HG02610 (cell line): ENCODE data around the gene TSHR.
"Not testable (repeated sequence)": the region's sequence is repeated elsewhere in the genome, so short reads cannot be mapped to it uniquely, and the experiment has no call there.

Source experiments
- ATAC-seq: cut with Tn5 transposase; IDR thresholded peaks from one replicate; pipeline ENCODE4 v1.9.1; 2021; ENCODE audit warnings: mild to moderate bottlenecking, moderate library complexity; ENCODE audit not compliant: unreplicated experiment

Gene TSHR

DNA sequence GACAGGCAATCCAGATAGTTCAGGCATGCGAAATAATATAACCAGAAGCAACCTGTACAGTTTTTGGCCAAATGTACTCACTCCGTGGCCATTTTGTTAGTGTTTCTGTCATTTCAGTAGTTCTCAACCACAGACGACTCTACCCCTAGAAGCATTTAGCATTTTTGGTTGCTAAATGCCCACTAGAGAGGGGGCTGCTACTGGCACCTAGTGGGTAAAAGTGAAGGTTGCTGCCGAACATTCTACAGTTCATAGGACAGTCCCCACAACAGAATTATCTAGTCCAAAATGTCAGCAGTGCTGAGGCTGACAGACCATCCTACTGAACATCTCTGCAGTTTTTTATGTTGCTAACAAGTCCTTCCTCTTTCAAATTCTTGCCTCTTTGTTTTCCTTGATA lies 107.4 kb downstream of the TSHR start:
- peak; percentile 49 for ATAC-seq

DNA sequence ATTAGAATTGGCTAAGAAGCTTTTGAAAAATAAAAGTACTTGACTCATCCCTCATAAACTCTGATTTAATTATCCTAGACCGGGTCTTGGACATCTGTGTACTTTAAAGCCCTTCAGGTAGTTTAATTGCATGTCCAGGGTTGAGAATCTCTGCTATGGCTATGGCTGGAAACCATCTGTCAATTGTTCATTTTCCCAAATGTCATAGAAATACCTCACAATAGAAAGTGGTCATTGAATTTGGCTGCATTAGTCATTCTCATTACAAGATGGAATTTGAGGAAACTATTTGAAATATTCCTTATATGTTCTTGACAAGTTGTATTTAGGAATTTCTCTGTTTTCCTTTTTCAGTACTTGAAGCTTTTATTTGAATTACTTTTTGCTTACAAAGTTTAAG lies 111.3 kb downstream of the TSHR start:
- no peak for ATAC-seq

DNA sequence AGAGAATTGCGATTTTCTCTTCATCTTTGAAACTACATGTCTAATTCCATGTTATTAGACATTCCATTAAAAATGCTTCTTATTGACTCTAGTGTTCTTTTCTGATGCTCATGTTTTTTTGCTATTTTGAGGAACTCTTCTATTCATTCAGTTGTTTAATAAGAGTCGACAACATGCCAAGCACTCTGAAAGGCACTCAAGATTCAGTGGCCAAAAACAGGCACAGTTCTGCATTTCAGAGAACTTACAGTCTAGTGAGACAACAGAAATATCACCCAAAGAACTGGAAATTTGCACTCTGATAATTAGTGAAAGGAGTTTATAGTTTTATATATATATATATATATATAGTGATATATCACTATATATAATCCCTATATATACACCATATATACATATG lies 111.7 kb downstream of the TSHR start:
- no peak for ATAC-seq

- ATAC-seq, result no peak
Measured at GRCh38 chr14:81068176-81068782, 112.9 kb downstream of the TSHR start.

DNA sequence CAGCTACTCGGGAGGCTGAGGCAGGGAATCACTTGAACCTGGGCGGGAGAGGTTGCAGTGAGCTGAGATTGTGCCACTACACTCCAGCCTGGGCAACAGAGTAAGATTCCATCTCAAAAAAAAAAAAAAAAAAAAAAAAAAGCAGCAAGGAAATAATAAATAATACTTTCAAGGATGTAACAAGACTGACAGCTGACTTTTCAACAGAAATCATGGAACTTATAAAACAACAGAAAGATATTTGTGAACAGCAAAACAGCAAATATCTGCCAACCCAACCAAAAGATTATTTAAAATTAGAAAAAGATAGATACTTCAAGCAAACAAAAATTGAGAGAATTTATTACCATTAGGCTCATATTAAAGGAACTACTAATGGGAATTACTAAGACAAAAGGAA lies 115.1 kb downstream of the TSHR start:
- ATAC-seq, result no peak

- ATAC-seq, result no peak
Measured at GRCh38 chr14:81085596-81085995, 130.2 kb downstream of the TSHR start.

GRCh38 chr14:81087230-81087629 lies 131.8 kb downstream of the TSHR start:
- no peak for ATAC-seq

DNA sequence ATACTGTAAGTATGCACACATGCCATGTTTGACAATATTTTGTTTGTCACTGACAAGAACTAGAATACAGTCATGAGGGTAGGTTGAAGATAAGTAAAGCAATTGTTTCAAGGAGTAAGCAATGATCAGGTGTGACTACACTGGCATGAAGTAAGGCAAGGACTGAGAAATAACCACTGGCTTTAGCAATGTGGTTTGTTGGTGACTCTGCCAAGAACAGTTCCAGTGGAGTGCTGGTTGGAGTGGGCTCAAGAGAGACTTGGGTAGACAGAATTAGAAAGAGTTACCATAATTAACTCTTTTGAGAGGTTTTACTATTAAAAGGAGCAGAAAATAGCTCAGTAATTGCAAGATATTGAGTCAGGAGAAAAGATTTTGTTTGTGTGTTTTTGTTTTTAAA lies 135.7 kb downstream of the TSHR start:
- no peak for ATAC-seq

DNA sequence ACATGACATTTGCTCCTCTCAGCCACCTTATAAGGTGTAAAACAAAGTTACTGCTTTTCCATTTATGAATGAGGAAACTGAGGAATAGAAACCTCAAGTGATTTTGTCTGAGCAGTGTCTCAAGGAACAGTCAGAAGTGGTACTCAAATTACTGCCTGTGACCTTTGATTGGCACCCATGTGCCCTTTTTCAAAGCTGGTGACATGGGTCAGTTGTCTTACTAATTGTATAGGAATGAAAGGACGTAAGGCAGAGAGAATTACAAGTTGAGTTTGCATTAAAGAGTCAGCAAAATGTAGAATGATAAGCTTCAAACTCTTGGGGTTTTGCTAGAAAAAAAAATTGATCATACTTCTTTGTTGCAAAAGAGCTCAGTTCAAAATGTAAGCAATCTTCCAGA lies 136.2 kb downstream of the TSHR start:
- ATAC-seq, result no peak

GRCh38 chr14:81093651-81094050 lies 138.2 kb downstream of the TSHR start:
- ATAC-seq, result no peak

DNA sequence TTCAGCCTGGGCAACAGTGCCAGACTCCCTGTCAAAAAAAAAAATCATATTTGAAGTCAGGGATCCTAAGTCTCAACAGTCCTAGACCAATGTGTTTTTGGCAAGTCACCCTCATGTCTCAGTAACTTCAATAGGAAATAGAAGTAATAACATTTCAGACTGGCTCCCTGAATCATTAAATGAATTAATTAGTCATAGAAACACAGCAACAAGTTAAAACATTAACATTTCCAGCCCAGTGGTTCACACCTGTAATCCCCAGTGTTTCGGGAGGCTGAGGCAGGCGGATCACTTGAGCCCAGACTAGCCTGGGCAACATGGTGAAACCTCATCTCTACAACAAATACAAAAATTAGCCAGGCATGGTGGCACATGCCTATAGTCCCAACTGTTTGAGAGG lies 140.1 kb downstream of the TSHR start:
- ATAC-seq, result no peak

- ATAC-seq, result no peak
Measured at GRCh38 chr14:81096656-81097055, 141.2 kb downstream of the TSHR start.

DNA sequence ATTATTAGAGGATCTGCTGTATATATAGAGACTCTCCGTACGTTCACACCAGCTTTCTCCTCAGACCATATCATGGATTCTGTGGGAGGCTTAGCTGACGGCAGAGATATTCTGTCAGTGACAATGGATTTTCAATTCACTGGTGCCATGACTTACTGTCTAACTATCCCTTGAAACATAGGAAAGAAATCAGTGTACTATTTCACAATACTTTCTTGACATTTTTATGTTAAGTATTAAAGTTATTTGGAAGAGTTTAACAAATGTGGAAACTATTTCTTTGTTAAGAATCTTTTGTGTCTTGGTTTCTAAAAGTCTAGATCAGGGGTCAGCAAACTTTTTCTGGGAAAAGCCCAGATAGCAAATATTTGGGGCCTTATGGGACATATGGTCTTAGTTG lies 146.8 kb downstream of the TSHR start:
- no peak for ATAC-seq

GRCh38 chr14:81103443-81103842 lies 148.0 kb downstream of the TSHR start:
- ATAC-seq, result no peak

DNA sequence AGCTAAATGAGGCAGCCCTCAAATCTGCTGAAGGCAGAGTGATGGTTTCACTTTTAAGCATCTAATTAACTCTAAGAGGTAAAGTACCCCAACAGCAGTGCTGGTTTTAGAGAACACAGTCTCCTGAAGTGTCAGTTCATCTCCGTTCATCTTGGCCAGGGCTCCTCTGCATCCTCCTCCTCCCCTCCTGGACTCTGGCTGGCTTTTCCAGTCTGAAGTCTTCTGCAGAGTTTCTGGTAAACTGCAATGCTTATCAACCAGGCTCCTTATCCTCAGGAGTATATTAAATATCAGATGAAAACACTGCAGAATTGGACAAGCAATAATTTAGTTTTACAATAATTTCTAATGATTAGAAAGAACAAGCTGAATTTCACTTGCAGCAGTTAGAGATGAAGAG lies 150.0 kb downstream of the TSHR start:
- ATAC-seq, result no peak

DNA sequence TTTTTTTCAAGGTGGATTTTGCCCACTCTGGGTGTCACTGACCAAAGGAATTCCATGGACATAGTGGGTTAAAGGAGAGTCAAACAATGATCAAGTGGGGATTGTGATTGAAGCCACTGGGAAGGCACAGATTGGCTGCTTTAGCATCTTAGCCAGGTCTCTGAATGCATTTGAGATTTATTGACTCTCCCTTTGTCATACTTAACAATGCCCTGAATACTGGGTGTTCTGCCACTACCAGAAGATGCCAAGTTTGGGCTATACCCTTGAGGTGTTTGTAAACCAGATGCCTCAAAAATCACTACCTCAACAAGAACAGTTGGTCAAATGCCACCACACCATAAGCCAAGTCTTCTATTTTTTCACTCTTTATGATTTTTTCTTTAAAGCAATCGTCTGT lies 150.5 kb downstream of the TSHR start:
- no peak for ATAC-seq

DNA sequence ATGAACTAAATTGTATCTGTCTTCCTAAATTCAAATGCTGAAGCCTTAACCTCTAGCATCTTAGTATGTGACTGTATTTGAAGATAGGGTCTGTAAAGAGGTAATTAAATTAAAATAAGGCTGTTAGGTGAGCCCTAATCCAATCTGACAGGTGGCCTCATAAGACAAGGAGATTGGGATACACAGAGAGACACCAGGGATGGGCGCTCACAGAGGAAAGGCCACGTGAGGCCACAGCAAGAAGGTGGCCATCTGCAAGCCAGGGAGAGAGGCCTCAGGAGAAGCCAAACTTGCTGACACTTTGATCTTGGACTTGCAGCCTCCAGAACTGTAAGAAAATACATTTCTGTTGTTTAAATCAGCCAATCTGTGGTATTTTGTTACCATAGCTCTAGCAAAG lies 154.8 kb downstream of the TSHR start:
- no peak for ATAC-seq

DNA sequence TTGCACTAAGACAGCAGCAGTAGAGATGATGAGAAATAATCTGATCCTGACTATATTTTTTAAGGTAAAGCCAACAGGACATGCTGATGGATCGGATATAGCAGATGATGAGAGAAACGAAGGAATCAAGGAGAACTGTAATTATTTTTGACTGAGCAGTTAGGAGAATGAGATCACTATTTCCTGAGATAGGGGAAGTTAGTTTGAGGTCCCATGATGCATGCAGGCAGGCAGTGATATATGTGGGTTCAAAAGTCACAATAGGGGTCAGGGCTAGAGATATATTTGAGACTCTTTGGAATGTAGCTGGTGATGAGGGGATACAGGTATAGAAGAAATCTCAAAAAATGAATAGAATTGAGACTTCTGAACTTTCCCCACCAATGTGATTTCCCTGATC lies 157.8 kb downstream of the TSHR start:
- no peak for ATAC-seq

- ATAC-seq, result not testable (repeated sequence)
Measured at GRCh38 chr14:81113945-81114820, 158.8 kb downstream of the TSHR start.

DNA sequence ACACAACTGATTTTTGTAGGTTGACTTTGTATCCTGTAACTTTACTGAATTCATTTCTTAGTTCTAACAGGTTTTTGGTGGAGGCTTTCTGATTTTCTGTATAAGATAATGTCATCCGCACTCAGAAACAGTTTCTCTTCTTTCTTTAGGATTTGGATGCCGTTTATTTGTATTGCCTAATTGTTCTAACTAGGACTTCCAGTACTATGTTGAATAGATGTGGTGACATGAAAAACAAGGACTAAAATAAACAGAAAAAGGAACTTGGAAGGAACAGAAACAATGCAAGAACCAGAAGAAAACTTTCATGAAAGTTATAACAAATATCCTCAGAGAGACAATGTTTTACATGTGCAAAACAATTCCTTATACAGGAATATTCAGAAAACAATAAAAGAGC lies 165.1 kb downstream of the TSHR start:
- no peak for ATAC-seq

DNA sequence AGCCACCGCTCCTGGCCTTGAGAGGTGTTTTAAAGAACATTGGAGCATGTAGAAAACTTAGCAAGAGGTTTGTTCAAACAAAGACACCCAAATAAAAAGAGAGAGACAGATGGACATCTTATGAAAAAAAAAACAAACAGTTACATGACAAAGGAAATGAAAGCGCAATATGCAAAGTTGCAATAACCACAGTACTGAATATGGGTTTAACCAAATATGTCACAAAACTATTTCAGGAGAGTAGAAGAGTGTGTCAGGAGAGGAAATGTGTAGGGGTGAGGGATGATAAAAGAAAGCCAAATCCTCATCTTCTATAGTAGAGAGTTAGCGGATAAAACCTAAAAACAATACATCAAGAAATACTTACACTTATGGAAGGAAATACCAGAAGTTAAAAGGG lies 166.9 kb downstream of the TSHR start:
- ATAC-seq, result peak; percentile 99

GRCh38 chr14:81123811-81124210 lies 168.4 kb downstream of the TSHR start:
- ATAC-seq, result no peak

DNA sequence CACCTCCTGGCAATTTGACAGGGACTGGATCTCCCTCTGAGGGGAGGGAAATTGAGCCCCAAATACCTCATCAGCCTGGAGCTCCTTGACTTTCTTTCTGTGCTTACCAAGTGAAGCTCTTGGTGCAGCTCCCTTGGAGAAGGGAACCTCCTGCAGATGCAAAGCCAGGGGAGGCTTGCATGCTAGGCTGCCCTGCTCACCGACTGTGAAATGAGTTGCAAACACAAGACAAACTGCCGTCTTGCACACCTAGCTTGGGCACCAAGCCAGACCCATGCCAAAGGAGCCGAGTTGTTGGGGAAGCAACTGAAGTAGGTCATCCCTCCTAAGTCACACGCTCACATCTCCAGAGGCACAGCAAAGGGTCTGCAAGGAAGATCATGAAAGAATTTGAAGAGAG lies 170.1 kb downstream of the TSHR start:
- ATAC-seq, result no peak
